WTC11 (cell line): ENCODE results near the gene CCDC85A. TPM values are rescaled to one million over a fixed set of nuclear protein-coding genes. Genes with fewer than 3 reads are reported as not detected.

Experiments used
- ATAC-seq: fragments of 200-7000 bp; cut with Tn5 transposase; 2 replicates; pipeline ENCODE4 v1.10.0; 2021; ENCODE audit warnings: mild to moderate bottlenecking, moderate library complexity
- CTCF ChIA-PET: fragments of 300-600 bp; sonication (Branson Sonifier 250); formaldehyde crosslinking; loops from one replicate; lab custom pipeline; 2021; ENCODE audit warnings: antibody characterized with exemption; lab: Charles Lee
- POLR2A ChIA-PET: fragments of 350-600 bp; sonication (Branson Sonifier 250); formaldehyde crosslinking; loops from one replicate; lab custom pipeline; 2021; ENCODE audit warnings: antibody characterized with exemption; lab: Charles Lee
- DNase-seq: peaks from one replicate; pipeline ENCODE4 v3.0.0; 2021; ENCODE audit warnings: low spot score
- H3K27ac Mint-ChIP-seq: 2 replicates; pipeline ENCODE4 v1.8.0; 2021; ENCODE audit warnings: mixed read lengths
- H3K27me3 Mint-ChIP-seq: 2 replicates; pipeline ENCODE4 v1.8.0; 2021; ENCODE audit warnings: low read depth, mild to moderate bottlenecking, moderate library complexity, mixed read lengths
- H3K36me3 Mint-ChIP-seq: 2 replicates; pipeline ENCODE4 v1.8.0; 2021; ENCODE audit warnings: mixed read lengths
- H3K4me1 Mint-ChIP-seq: 2 replicates; pipeline ENCODE4 v1.8.0; 2022; ENCODE audit warnings: mixed read lengths
- H3K4me3 Mint-ChIP-seq: 2 replicates; pipeline ENCODE4 v1.8.0; 2021; ENCODE audit warnings: mild to moderate bottlenecking, moderate library complexity, mixed read lengths
- H3K9me3 Mint-ChIP-seq: 2 replicates; pipeline ENCODE4 v1.8.0; 2021; ENCODE audit warnings: mixed read lengths
- ATF6 ChIP-seq: sonication (generic); formaldehyde crosslinking; IDR thresholded peaks from 2 replicates; pipeline ENCODE4 v1.8.1; 2023; ENCODE audit warnings: mild to moderate bottlenecking, missing genetic modification reagents
- CBFB ChIP-seq: sonication (generic); formaldehyde crosslinking; IDR thresholded peaks from 2 replicates; pipeline ENCODE4 v1.8.1; 2022; ENCODE audit warnings: mild to moderate bottlenecking, low read depth, missing genetic modification reagents
- ELF4 ChIP-seq: sonication (generic); formaldehyde crosslinking; IDR thresholded peaks from 2 replicates; pipeline ENCODE4 v1.8.1; 2022; ENCODE audit warnings: low read depth, mild to moderate bottlenecking, moderate library complexity, missing genetic modification reagents
- ESRRA ChIP-seq: sonication (generic); formaldehyde crosslinking; IDR thresholded peaks from 2 replicates; pipeline ENCODE4 v1.8.1; 2022; ENCODE audit warnings: mild to moderate bottlenecking, missing genetic modification reagents, borderline replicate concordance
- FOXK1 ChIP-seq: sonication (generic); formaldehyde crosslinking; IDR thresholded peaks from 2 replicates; pipeline ENCODE4 v1.8.0; 2022; ENCODE audit warnings: mild to moderate bottlenecking, moderate library complexity, missing genetic modification reagents
- JAZF1 ChIP-seq: fragments of 250-450 bp; sonication (Bioruptor Pico); IDR thresholded peaks from 2 replicates; pipeline ENCODE4 v1.9.0; 2021; ENCODE audit warnings: moderate library complexity, mild to moderate bottlenecking, inconsistent platforms
- KAT7 ChIP-seq: sonication (generic); formaldehyde crosslinking; IDR thresholded peaks from 2 replicates; pipeline ENCODE4 v1.8.1; 2023; ENCODE audit warnings: missing genetic modification reagents, mild to moderate bottlenecking, borderline replicate concordance
- NR2C2 ChIP-seq: sonication (generic); formaldehyde crosslinking; IDR thresholded peaks from 2 replicates; pipeline ENCODE4 v1.8.0; 2022; ENCODE audit warnings: mild to moderate bottlenecking, missing genetic modification reagents
- OVOL2 ChIP-seq: fragments of 250-450 bp; sonication (Bioruptor Pico); IDR thresholded peaks from 2 replicates; pipeline ENCODE4 v1.9.0; 2021; ENCODE audit warnings: mild to moderate bottlenecking, borderline replicate concordance
- PRDM15 ChIP-seq: sonication (generic); formaldehyde crosslinking; IDR thresholded peaks from 2 replicates; pipeline ENCODE4 v1.8.0; 2022; ENCODE audit warnings: missing genetic modification reagents
- RELA ChIP-seq: sonication (generic); formaldehyde crosslinking; IDR thresholded peaks from 2 replicates; pipeline ENCODE4 v1.8.1; 2022; ENCODE audit warnings: missing genetic modification reagents, mild to moderate bottlenecking, borderline replicate concordance
- RORB ChIP-seq: fragments of 250-450 bp; sonication (Bioruptor Pico); IDR thresholded peaks from 2 replicates; pipeline ENCODE4 v1.9.0; 2021; ENCODE audit warnings: mild to moderate bottlenecking
- TP53 ChIP-seq: sonication (generic); formaldehyde crosslinking; IDR thresholded peaks from 2 replicates; pipeline ENCODE4 v1.8.1; 2023; ENCODE audit warnings: mild to moderate bottlenecking, missing genetic modification reagents
- ZNF263 ChIP-seq: sonication (generic); formaldehyde crosslinking; IDR thresholded peaks from 2 replicates; pipeline ENCODE4 v1.8.1; 2022; ENCODE audit warnings: low read depth, mild to moderate bottlenecking, moderate library complexity, missing genetic modification reagents
- ZNF317 ChIP-seq: sonication (generic); formaldehyde crosslinking; IDR thresholded peaks from 2 replicates; pipeline ENCODE4 v1.8.1; 2023; ENCODE audit warnings: low read depth, mild to moderate bottlenecking, moderate library complexity, missing genetic modification reagents, borderline replicate concordance
- ZNF423 ChIP-seq: fragments of 250-450 bp; sonication (Bioruptor Pico); IDR thresholded peaks from 2 replicates; pipeline ENCODE4 v2.1.2; 2022; ENCODE audit warnings: mild to moderate bottlenecking, moderate library complexity
- total RNA-seq: library from RNA; stranded (reverse); gene quantifications from 3 replicates; pipeline ENCODE4 v1.2.3, GENCODE V29; 2021
- TF ChIP-seq, protein P1 (sequence below): fragments of 250-450 bp; sonication (Bioruptor Pico); conservative IDR thresholded peaks from 2 replicates; pipeline ENCODE4 v1.9.0; 2021; ENCODE audit warnings: mild to moderate bottlenecking
- TF ChIP-seq, protein P2 (sequence below): sonication (generic); formaldehyde crosslinking; IDR thresholded peaks from 2 replicates; pipeline ENCODE4 v1.8.0; 2023; ENCODE audit warnings: missing genetic modification reagents
- TF ChIP-seq, protein P3 (sequence below): sonication (generic); formaldehyde crosslinking; IDR thresholded peaks from 2 replicates; pipeline ENCODE4 v1.8.1; 2023; ENCODE audit warnings: mild to moderate bottlenecking, missing genetic modification reagents, moderate library complexity

CCDC85A gene
- total RNA-seq, 1 experiment from 2014 or later = 0.22 TPM

- Mint-ChIP-seq H3K27me3 (no peaks in the 10 kb centered on the region; the same call in 1 of the 2 replicates), H3K4me3 (no peak overlapping the region), H3K4me1 (no peaks in the 10 kb centered on the region), H3K36me3 (peaks cover 16% of the 10 kb centered on the region), H3K27ac (no peak overlapping the region), H3K9me3 (peaks cover 27% of the 10 kb centered on the region)
- POLR2A ChIA-PET = no interaction called here
- ATAC-seq (no peak), DNase-seq (no peak)
- TF ChIP-seq FOXK1 (CRISPR knock-in tag) (no peak), ELF4 (CRISPR knock-in tag) (no peak)
- CTCF ChIA-PET = no interaction called here
Observed at GRCh38 chr2:56244911-56245530, 61.2 kb downstream of the CCDC85A start.

DNA sequence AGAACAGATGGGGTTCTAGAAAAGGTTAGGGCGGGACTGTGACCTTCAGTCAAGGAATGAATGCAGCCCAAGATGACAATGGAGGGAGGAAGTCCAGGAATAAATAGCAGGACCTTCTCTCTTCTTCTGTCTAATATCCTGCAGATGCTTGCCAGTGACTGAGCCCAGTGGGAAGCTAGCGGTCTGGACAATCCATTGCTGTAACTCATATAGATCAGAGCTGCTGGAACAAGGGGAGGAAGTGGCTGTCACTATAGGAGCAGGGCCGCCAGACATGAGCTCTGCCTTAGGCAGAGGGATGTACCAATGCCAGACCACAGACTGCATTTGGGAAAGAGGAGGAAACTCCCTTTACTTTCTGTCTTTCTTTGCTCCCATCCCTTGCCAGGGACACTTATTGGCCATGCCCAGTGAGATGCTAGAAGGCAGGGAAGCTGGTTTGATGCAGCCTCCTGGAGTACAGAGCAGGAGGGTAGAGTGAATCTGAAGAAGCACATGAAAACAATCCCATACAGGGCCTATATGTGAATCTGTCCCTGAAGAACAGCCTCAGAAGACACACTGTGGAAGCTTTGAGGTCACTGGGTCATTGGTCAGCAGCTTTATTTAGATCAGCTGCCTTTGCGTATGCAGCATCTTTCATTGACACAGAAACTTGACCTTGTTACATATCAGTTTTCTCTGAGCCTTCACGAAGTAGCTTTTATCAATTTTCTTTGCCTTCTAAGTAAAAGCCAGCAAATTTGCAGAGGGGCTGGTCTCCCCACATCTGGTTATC lies 65.4 kb downstream of the CCDC85A start:
- no peaks in the 10 kb centered on the region for H3K36me3 Mint-ChIP-seq
- CTCF ChIA-PET = interaction anchor here (1.0 kb wide), 1 partner anchor 66 kb away, joined by 3 read pairs; the partner anchor contains the start of gene CCDC85A
- no peak for DNase-seq
- TF ChIP-seq, protein P1, sequence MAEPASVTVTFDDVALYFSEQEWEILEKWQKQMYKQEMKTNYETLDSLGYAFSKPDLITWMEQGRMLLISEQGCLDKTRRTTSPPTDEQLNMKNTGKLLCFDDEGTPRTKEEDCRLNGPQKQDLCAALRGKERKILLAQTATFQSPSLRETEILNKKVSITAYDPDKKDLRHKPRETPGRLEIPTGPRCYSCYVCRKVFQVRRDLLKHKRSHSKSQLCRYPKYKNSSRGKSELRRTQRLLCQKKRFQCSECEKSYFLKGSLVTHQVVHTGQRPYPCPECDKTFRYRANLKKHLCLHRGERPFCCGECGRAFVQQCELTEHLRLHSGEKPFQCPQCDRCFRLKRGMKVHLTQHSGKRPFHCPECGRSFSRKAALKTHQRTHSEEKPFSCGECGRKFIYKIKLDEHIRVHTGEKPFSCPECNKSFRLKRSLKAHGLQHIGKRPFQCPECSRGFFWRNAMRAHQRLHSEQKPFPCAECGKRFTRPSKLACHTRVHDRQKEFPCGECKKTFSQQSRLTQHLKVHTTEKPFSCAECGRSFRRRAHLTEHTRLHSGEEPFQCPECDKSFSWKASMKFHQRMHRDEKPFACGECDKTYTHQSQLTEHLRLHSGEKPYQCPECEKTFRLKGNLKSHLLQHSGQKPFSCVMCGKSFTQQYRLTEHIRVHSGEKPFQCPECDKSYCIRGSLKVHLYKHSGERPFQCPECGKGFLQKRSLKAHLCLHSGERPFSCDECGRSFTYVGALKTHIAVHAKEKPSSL (CRISPR knock-in tag) = no peak
- no peak for TF ChIP-seq RELA
- no peak for TF ChIP-seq RORB (CRISPR knock-in tag)
- TF ChIP-seq TP53 (CRISPR knock-in tag) = no peak
- H3K9me3 Mint-ChIP-seq = no peaks in the 10 kb centered on the region
- POLR2A ChIA-PET = no interaction called here
- peaks cover 7% of the 10 kb centered on the region for H3K4me1 Mint-ChIP-seq
- no peak for ATAC-seq
- no peak overlapping the region for H3K4me3 Mint-ChIP-seq
- no peak overlapping the region for H3K27ac Mint-ChIP-seq
- H3K27me3 Mint-ChIP-seq = no peaks in the 10 kb centered on the region; the same call in 1 of the 2 replicates

DNA sequence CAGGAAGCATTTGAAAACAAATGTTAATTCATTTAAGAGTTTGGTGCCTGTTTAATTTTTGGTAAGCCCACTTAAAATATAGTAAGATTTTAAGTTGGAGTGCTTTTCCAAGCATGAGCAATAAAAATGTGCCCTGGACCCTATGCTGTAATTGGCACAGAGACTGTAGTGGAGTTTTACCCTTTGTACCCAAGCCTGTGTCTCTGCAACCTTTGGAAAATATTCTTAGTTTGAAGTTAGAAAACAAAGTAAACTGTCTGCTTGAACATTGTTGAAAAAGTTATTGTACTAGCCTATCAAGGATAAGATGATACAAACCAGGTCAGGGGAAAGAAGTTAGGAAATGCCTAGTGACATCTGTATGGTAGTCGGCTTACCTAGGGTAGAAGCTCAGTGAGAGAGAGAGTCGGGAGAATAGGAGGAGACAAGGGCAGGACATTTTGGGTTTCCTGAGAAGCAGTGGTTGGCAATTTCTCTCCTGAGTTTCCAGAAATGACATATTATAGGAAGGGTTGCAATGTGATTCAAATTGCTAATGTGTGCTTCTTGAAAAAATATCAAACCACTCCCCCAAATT lies 66.5 kb downstream of the CCDC85A start:
- no peak for ATAC-seq
- CTCF ChIA-PET = no interaction called here
- Mint-ChIP-seq H3K36me3 (no peaks in the 10 kb centered on the region), H3K27ac (no peak overlapping the region), H3K27me3 (no peaks in the 10 kb centered on the region; the same call in 1 of the 2 replicates), H3K4me1 (peaks cover 7% of the 10 kb centered on the region), H3K4me3 (no peak overlapping the region), H3K9me3 (no peaks in the 10 kb centered on the region)
- TF ChIP-seq ZNF263 (CRISPR knock-in tag) = no peak
- TF ChIP-seq JAZF1 (CRISPR knock-in tag) = no peak
- TF ChIP-seq KAT7 (CRISPR knock-in tag) = no peak
- no peak for TF ChIP-seq CBFB (CRISPR knock-in tag)
- no peak for TF ChIP-seq ZNF423 (CRISPR knock-in tag)
- no peak for TF ChIP-seq ESRRA
- TF ChIP-seq PRDM15 = no peak
- TF ChIP-seq ZNF317 (CRISPR knock-in tag) = no peak
- TF ChIP-seq, protein P2, sequence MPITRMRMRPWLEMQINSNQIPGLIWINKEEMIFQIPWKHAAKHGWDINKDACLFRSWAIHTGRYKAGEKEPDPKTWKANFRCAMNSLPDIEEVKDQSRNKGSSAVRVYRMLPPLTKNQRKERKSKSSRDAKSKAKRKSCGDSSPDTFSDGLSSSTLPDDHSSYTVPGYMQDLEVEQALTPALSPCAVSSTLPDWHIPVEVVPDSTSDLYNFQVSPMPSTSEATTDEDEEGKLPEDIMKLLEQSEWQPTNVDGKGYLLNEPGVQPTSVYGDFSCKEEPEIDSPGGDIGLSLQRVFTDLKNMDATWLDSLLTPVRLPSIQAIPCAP (CRISPR knock-in tag) = no peak
- TF ChIP-seq NR2C2 (CRISPR knock-in tag) = no peak
- TF ChIP-seq ATF6 = no peak
- no peak for TF ChIP-seq OVOL2
- TF ChIP-seq, protein P3, sequence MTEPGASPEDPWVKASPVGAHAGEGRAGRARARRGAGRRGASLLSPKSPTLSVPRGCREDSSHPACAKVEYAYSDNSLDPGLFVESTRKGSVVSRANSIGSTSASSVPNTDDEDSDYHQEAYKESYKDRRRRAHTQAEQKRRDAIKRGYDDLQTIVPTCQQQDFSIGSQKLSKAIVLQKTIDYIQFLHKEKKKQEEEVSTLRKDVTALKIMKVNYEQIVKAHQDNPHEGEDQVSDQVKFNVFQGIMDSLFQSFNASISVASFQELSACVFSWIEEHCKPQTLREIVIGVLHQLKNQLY (CRISPR knock-in tag) = no peak
- POLR2A ChIA-PET = no interaction called here
- DNase-seq = no peak
